GM19455 (cell line): ENCODE results near the gene CLN6.
A peak's percentile ranks its signal among the peaks of the same experiment; 100 is the strongest.
"Not testable (repeated sequence)": the region's sequence is repeated elsewhere in the genome, so short reads cannot be mapped to it uniquely, and the experiment has no call there.

ENCODE experiments used
- ATAC-seq: cut with Tn5 transposase; IDR thresholded peaks from one replicate; pipeline ENCODE4 v1.9.1; 2021; ENCODE audit not compliant: unreplicated experiment

The CLN6 gene

DNA sequence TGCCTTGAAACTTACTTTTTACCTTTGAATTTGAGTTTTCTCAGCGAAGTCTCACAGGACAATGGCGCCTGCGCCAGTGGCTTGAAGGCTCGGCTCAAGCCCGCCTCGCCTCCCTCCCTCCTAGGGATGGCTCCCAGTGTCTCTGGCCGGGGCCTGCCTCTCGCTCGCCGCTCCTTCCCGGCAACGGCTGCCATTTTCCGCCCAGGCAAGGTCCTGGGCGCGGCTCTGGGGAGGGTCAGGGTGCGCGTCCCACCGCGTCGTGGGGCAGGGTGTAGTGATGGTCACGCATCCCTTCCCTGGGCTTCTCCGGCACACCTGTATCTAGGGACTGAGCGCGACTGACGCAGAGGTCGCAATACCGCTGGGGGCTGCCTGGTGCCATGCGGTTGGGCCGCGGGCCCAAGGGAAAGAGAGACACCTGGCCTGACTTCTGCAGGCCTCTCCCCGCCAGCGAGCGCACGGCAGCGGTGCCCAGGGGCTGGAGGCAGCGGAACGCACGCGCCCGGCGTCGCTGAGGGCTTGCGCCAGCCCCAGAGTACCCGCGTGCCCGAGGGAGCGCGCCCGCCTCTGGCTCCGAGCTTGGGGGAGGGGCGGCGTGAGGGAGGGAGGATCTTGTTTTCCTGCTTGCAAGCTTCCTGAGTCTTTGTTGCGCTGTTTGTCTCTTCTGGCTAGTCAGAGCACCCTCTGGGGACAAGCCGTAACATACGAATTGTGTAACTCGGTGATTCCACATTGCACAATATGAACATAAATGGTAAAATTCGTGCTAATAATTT is 27.3 kb upstream of the CLN6 start:
- no peak for ATAC-seq

DNA sequence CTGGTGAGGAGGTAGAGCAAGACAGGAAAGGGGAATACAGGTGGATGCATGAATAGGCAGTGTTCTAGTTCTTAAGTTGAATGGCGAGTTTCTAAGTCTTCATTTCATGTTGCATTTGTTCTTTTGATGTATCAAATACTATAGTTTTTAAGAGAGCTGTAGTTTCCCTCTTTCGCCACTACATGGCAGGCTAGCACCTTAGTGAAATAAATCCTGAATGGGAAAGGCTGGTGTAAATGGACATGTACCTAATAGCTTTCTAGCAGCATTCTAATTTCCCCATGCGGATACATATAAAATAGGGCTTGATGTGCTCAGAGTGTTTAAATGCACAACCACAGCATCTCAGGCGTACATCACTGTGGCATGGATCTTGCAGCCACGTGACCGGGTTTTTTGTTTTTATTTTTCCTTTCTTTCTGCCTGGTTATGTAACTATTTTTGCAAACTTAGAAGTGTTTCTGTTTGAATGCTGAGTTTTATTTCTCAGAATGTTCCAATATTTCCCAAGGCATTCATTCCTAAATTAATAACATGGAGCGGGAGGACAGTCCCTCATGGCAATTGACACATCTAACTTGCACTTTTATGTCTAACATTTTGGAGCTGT is 23.5 kb upstream of the CLN6 start:
- no peak for ATAC-seq

DNA sequence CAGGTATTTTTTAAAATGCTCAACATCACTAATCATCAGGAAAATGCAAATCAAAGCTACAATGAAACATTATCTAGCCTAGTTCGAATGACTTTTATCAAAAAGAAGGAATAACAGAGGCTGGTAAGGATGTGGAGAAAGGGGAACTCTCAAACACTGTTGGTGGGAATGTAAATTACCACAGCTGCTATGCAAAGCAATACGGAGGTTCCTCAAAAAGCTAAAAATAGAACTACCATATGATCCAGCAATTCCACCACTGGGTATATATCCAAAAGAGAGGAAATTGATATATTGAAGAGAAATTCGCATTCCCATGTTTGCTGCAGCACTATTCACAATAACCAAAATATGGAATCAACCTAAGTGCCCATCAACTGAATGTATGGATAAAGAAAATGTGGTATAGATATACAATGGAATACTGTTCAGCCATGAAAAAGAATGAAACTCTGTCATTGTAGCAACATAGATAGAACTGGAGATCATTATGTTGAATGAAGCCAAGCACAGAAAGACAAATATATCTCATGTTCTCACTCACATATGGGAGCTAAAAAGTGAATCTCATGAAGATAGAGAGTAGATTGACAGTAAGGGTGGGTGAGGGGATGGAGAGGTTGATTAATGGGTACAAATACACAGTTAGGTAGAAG is 19.7 kb upstream of the CLN6 start:
- no peak for ATAC-seq

DNA sequence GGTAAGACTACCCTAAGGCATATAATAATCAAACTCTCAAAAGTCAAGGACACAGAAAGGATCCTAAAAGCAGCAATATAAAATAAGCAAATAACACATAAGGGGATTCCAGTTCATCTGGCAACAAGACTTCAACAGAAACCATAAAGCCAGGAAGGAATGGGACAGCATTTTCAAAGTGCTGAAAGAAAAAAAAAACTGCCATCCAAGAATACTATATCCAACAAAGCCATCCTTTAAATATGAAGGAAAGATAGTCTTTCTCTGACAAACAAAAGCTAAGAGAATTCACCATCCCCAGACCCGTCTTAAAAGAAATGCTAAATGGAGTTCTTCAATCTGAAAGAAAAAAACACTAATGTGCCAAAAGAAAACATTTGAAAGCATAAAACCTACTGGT is 14.7 kb upstream of the CLN6 start:
- ATAC-seq: no peak

DNA sequence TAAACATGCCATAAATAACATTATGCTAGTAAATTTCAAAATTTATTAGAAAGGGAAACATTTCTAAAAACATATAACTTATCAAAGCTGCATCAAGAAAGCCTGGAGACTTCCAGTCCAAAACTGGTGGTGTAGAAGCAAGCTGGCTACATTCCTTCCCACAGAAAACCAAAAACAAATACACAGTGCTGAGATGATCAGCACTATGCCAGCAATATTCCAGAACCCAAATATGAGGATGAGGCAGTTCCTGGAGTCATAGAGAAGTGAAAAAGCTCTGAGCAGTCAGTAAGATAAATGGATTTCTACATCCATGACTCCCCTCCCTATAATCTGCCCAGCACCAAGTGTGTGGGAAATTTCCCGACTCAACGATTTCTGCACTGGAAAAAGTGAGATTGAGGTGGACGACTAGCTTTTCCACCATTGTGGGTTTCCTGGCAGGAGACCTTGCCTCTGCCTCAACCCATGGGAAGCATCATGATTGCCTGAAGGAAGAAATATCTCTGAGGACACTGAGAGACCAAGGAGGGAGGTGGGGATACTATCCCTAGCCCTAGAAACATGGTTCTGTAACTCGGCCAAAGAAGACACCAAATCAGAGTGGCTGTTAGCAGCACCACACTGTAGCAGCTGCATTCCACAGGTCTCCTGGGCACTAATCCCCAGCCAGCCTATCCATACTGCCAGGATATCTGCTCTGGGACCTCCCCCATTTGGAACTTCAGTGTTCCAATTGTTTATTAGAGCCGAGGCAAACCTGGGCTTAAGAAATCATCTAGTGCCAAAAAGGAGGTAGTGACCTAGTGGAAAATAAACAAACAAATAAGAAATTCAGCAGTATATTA is 11.8 kb upstream of the CLN6 start:
- ATAC-seq: no peak

DNA sequence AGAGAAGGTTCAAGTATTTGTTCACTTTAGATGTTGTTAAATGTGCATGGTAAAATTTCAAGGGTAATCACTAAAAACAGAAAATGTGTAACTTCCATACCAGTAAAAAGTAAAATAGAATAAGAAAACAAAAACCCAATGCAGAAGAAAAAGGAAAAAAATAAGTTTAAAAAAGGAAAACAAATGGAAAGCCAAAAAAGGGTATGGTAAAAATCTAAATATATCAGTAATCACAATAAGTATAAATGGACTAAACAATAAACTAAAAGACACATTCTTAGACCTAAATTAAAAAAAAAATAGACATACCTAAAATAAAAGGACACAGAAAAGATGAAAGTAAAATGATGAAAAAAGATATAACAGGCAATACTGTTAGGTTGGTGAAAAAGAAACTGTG is 9.5 kb upstream of the CLN6 start:
- no peak for ATAC-seq

DNA sequence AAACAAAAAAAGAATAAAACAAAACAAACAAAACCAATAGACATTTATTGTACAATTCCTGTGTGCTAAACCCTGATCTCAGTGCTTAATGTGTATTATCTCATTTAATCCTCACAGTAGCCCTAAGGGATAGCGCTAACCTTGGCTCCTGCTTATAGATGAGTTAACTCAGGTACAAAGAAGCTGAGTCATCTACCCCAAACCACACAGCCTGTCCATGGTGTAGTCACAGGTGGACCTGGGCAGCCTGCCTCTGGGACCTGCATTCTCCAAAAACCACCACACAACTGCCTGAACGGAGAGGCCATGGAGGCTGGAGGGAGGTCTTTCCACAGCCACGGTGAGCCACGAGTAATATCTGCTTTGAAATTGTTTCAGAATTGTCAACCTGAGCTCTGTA is 5.5 kb upstream of the CLN6 start:
- no peak for ATAC-seq

DNA sequence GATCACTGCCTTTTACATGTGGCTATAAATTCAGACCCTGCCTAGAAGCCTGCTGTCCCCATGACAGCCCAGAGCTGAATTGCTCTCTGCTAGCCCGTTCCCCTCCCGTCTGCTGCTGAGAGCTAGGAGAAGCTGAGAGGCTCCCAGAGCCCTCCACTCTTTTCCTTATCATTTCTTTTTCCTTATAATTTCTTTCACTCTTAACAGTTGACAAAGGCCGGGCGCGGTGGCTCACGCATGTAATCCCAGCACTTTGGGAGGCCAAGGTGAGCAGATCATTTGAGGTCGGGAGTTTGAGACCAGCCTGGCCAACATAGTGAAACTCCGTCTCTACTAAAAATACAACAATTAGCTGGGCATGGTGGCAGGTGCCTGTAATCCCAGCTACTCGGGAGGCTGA is 5.0 kb upstream of the CLN6 start:
- ATAC-seq: not testable (repeated sequence)

DNA sequence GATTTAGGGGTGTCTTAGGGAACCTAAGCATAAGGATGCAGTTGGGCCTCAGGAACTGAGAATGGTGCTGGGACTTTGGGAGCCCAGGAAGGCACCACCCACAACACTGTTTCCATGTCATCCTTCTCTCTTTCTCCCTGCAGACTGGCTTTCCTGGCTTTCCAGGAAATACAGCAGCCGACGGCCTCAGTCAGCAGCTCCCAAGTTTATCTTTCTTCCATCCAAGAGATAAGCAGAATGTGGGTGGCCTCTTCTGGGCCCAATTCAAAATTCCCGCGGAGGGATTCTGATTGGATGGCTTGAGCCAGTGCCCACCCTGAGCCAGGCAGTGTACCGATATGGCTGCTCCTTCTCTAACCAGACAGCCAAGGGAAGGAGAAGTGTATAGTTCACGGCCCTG is 4.5 kb upstream of the CLN6 start:
- ATAC-seq: no peak

DNA sequence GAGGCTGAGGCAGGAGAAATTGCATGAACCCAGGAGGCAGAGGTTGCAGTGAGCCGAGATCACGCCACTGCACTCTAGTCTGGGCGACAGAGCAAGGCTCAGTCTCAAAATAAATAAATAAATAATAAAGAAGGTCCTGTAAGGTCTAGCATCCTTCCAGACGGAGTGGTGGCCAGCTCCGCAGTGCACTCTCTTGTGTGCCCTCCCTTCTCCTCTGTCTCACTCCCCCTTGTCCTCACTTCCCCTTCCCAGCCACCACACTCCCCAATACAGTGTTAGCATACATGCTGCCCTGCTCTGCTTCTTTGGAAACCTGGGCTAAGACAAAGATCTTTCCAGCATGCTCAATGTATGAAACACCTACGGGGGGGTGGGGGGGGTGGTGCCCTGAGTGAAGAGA is 3.4 kb upstream of the CLN6 start:
- no peak for ATAC-seq

DNA sequence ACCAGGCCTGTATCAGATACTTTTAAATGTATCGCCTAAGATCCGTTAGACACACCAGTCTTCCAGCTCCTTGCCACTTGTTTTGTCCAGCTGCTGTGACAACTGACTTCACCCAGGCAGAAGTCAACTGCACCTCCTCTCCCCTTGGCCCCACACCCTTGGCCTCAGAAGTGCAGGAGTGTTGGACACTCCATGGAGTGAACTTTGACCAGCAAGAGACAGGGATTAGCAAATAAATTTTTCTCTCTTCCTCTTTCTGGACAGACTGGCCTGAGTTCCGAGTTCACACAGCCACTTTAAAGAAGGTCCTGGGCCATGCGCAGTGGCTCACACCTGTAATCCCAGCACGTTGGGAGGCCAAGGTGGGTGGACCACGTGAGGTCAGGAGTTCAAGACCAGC is 2.9 kb upstream of the CLN6 start:
- no peak for ATAC-seq

DNA sequence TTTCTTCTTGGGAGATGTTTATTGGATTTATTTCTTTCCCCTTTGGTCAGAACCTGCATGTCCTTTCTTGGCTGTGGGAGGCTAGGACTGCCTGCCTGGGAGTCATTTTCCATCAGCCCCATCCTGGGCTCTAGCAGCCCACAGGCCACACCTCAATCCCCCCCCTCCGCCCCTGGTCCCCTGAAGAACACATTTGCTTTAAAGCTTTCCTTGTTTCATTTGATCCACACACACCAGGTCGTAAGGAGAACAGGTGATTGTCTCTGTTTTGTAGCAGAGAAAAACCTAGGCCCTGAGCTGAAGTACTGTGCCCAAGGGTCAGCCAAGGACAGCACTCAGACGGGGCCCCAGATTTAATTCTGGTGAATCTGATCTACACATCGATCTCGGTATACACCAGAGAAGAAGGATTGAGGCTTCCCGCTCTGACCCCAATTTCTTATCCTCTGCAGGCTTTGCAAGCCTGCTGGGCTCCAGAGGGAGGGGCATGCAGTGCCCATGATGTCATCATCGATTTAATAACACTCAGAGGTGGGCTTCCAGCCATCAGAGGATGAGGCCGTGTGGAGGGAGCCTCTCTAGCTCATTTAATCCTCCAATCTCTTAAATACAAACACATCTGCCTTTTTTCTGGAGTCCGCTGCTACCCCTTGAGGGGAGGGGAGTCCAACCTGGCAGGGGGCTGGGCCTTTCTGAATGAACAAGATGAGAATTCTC is 1.7 kb upstream of the CLN6 start:
- no peak for ATAC-seq

DNA sequence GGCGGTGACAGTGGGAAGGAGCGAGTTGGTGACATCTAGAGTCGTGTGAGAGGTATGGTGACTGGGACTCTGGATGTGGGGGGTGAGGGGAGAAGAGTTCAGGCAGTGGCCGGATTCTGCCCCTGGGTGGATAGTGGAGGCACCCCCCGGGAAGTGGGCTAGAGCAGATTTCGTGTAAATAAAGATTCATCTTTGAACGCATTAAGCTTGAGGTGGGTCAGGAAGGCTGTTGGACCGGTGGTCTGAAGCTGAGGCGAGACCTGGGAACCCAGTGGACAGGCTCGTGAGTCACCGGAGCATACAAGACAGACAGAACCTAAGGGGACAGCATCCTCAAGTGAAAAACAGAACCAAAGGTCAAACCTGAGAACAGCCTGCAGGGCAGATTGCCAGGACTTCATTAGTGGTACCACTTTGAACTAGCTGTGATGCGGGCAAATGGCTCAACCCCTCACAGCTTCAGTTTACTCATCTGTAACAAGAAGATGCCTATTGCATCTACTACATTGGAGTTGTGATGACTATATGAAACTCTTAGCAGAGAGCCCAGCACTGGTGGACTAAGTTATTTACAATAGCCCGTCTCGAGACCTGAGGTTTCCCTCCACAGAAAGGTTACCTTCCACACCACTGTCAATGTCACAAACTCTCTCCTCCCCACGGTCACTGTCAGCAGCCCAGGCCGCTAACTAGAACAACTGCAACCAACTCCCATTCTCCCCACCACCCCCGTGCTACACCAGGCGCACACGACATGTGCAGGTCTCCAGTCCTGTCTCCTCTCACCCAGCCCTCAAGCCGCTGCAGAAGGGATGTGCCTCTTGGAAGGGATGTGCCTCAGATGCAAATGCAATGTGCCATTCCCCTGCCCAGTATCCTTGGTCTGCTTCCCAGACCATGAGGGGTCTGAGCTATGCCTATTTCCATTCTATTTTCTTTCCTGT is 901 bp upstream of the CLN6 start:
- peak; percentile 32 for ATAC-seq

DNA sequence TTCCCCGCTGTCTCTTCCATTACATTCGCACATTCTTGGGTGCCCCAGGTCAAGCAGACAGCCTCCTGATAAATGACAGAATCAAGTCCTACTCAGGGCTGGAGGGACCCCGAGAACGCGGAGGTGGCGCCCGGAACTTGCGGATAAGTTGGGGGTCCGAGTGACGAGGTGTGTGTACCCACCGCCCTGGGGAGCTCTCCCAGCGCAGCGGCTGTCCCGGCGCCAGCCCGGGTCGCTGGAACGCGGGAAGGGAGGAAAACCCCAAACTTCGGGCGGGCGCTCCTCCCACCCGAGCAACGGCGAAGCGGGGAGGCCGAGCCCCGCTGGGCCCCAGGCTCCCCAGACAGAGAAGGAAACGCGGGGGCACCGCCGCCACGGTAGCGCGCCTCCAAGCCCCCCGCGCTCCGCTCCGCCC is 550 bp downstream of the CLN6 start:
- peak; percentile 18 for ATAC-seq

DNA sequence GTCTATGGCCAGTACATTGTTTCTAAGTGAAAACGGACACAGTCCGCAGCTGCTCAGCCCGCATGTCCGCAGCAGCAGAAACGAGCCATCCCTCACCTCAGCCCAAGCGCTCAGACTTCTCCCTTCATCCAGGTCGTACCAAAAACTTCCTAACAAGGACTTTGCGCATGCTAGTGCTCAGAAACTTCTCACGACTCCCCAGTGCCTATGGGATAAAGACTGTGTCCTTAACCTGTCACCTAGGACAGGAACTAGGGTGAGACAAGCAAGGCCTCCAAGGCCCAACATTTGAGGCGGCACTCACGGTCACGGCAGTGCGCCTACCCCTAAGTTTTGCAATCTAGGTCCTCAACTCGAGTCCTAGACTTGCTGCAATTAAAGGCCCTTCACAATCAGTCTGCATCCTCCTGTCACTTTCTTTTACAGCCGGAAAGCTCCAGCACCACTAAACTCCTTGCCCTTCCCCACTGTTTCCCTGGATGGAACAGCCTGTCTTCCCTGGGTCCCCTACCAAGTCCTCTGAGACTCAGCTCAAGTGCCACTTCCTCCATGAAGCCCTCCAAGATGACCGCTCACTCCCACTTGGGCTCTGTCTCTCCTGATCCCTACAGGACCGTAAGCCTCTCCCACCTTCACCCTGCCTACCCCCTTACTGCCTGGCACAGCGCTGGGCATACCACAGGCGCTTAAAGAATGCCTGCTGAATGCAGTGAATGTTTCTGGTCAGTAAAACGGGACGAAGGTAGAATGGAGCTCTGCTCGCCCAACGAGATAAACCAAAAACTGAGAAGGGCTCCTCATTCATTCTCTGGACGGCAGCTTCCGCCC is 1.2 kb downstream of the CLN6 start:
- no peak for ATAC-seq

DNA sequence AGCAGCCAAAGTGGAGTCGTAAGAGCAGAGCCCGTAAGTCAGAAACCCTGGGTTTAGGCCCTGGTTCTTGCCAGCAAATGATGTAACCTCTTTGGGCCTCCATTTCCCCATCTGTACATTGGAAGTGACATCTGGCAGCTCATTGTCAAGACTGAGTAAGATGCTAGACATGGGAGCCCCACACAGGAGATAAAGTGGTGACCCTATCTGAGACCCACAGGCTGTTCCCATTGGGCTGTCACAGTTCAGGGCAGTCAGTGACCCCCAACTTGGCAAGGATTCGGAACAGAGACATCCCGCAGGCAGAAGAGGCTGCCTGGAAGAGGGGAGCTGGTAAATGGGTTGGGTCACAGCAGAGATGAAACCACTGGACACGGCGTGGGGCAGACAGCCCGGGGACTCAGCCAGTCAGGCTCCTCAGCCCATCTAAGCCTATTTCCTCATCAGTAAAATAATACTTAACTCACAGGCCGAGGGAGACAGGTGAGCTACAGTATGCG is 1.8 kb downstream of the CLN6 start:
- ATAC-seq: no peak

DNA sequence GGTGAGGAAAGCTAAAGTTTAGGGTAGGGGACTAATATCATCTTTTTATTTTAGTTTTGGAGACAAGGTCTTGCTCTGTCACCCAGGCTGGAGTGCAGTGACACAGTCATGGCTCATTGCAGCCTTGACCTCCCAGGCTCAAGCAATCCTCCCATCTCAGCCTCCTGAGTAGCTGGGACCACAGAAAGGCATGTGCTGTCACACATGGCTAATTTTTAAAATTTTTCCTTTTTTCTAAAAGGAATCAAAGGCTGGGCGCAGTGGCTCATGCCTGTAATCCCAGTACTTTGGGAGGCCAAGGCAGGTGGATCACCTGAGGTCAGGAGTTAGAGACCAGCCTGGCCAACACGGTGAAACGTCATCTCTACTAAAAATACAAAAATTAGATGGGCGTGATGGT is 4.1 kb downstream of the CLN6 start:
- ATAC-seq: not testable (repeated sequence)

DNA sequence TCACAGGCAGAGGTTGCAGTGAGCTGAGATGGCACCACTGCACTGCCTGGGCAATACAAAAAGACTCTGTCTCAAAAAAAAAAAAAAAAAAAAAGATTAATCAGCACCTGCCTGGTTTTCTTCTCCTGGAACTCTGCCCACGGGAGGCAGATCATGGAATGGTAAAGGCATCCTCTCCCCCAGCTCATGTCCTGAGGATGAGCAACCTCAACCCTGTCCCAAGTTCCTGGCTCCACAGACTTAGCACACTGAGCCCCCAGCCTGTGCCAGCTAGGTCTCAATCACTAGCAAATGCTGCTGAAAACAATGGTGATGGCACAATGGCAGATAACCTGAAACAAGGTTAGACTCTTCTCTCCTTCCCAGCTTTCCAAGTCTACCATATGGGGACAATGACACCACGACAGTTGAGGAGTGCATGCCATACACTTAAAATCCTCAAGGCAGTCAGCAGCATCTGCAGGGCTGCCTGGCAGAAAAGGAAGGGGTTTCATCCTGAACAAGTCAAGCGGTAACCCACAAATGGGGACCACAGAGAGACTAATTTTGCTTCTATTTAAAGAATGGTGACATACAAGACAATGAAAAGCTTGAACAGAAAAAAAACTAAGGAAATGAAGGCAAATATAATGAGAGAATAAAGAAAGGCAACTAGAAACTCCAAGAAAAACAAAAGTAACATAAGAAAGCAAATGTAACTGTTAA is 4.8 kb downstream of the CLN6 start:
- no peak for ATAC-seq
